Suprapubic skin (tissue), 4 donors: ENCODE data around the gene IL17C.

Source experiments
- EP300 ChIP-seq: sonication (generic); formaldehyde crosslinking; IDR thresholded peaks from one replicate; pipeline ENCODE4 v1.6.1; 2017; ENCODE audit warnings: antibody characterized with exemption
- POLR2A ChIP-seq, 2 donors: fragments of 450-650 bp; IDR thresholded peaks; one replicate each; pipeline ENCODE4 v1.6.1; 2017; ENCODE audit warnings: antibody characterized with exemption in 2 of 2, mild to moderate bottlenecking in 2 of 2, moderate library complexity in 2 of 2
- POLR2AphosphoS5 ChIP-seq, 3 donors: sonication (generic); formaldehyde crosslinking; IDR thresholded peaks; one replicate each; pipeline ENCODE4 v1.6.1; 2017; ENCODE audit warnings: antibody characterized with exemption in 3 of 3
- TF ChIP-seq, protein P1 (sequence below), 2 donors: fragments of 200-600 bp in 1 of 2; fragments of 450-650 bp in 1 of 2; sonication (generic) in 1 of 2; IDR thresholded peaks; one replicate each; pipeline ENCODE4 v1.5.1; 2016 to 2019; ENCODE audit warnings: antibody characterized with exemption in 2 of 2, mild to moderate bottlenecking in 1 of 2, moderate library complexity in 1 of 2

- TF ChIP-seq EP300 (no peak), POLR2AphosphoS5 (IDR thresholded peaks at IDR 0.05) (no peak), POLR2A (IDR thresholded peaks at IDR 0.05) (no peak)
- TF ChIP-seq, protein P1, sequence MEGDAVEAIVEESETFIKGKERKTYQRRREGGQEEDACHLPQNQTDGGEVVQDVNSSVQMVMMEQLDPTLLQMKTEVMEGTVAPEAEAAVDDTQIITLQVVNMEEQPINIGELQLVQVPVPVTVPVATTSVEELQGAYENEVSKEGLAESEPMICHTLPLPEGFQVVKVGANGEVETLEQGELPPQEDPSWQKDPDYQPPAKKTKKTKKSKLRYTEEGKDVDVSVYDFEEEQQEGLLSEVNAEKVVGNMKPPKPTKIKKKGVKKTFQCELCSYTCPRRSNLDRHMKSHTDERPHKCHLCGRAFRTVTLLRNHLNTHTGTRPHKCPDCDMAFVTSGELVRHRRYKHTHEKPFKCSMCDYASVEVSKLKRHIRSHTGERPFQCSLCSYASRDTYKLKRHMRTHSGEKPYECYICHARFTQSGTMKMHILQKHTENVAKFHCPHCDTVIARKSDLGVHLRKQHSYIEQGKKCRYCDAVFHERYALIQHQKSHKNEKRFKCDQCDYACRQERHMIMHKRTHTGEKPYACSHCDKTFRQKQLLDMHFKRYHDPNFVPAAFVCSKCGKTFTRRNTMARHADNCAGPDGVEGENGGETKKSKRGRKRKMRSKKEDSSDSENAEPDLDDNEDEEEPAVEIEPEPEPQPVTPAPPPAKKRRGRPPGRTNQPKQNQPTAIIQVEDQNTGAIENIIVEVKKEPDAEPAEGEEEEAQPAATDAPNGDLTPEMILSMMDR (IDR thresholded peaks at IDR 0.05), result no peak
Observed at GRCh38 chr16:88655053-88655732, 16.8 kb downstream of the IL17C start.
